ENCODE results near the gene DAW1. TPM values are rescaled to one million over a fixed set of nuclear protein-coding genes. Genes with fewer than 3 reads are reported as not detected.

The DAW1 gene
- total and polyA plus RNA-seq, 2 of the 4 experiments (the other 2 are of a cell fraction) = 0.86 to 1.4 TPM

GRCh38 chr2:227826563-227826962 is 44.9 kb upstream of the DAW1 start:
- Histone ChIP-seq H3K23ac (ENCODE audit: low read depth, low read length) (no peak overlapping the region), H2AK5ac (ENCODE audit: low read depth, low read length) (no peak overlapping the region), H2AK9ac (replicated peaks; ENCODE audit: low read depth, low read length, poor library complexity) (no peak overlapping the region), H4K5ac (ENCODE audit: low read depth, low read length) (no peak overlapping the region), H3K36me3 (ENCODE audit: control insufficient read depth, insufficient read depth, low read length) (no peaks in the 10 kb centered on the region), H2BK5ac (ENCODE audit: low read depth, low read length, poor library complexity, severe bottlenecking) (no peak overlapping the region), H4K8ac (ENCODE audit: low read depth in 2 of 2, low read length in 2 of 2) (no peak overlapping the region), H2AFZ (replicated peaks; ENCODE audit: low read length, poor library complexity) (no peak overlapping the region), H3K9me3 (ENCODE audit: control insufficient read depth, insufficient read depth, low read length) (no peaks in the 10 kb centered on the region), H3K27ac (ENCODE audit: insufficient read depth, low read length) (no peak overlapping the region), H3K4ac (ENCODE audit: low read depth, low read length) (no peak overlapping the region), H3K4me2 (ENCODE audit: low read depth, low read length) (no peak overlapping the region), H3K56ac (ENCODE audit: extremely low read depth, insufficient read depth, low read length) (no peak overlapping the region), H3K9ac (ENCODE audit: low read depth, low read length) (no peak overlapping the region), H4K20me1 (ENCODE audit: insufficient read depth, low read length) (no peaks in the 10 kb centered on the region), H3K4me1 (ENCODE audit: control insufficient read depth, insufficient read depth, low read length) (no peaks in the 10 kb centered on the region), H3K4me3 (ENCODE audit: insufficient read depth, low read depth, low read length) (no peak overlapping the region), H3K79me1 (ENCODE audit: low read depth in 1 of 2, low read length in 2 of 2) (no peaks in the 10 kb centered on the region), H3K9me1 (ENCODE audit: insufficient read depth, low read length) (no peaks in the 10 kb centered on the region; the same call in 1 of the 2 replicates), H2BK120ac (ENCODE audit: low read depth, low read length) (no peak overlapping the region), H2BK20ac (ENCODE audit: low read depth, low read length) (no peak overlapping the region), H3K18ac (ENCODE audit: low read depth, low read length) (no peak overlapping the region), H4K91ac (ENCODE audit: insufficient read depth, low read depth, low read length) (no peak overlapping the region), H3K27me3 (ENCODE audit: control insufficient read depth, insufficient read depth, low read length) (no peaks in the 10 kb centered on the region), H3K14ac (replicated peaks; ENCODE audit: low read depth, low read length) (no peak overlapping the region), H2BK15ac (ENCODE audit: low read depth, low read length) (no peak overlapping the region)
- TF ChIP-seq CHD1 (IDR thresholded peaks at IDR 0.05; ENCODE audit: low read depth, low read length) = no peak
- no peak for TF ChIP-seq BHLHE40 (IDR thresholded peaks at IDR 0.05; ENCODE audit: low read depth, low read length)
- TF ChIP-seq SMC3 (IDR thresholded peaks at IDR 0.05; ENCODE audit: low read depth, low read length) = no peak
- TF ChIP-seq USF2 (IDR thresholded peaks at IDR 0.05; ENCODE audit: low read depth, low read length) = no peak
- TF ChIP-seq CTCF (conservative IDR thresholded peaks at IDR 0.05; ENCODE audit: low read depth, low read length) = no peak
- TF ChIP-seq CEBPB (IDR thresholded peaks at IDR 0.05; ENCODE audit: low read depth, low read length) = no peak
- TF ChIP-seq RCOR1 (IDR thresholded peaks at IDR 0.05; ENCODE audit: insufficient replicate concordance, low read length) = no peak
- TF ChIP-seq RFX5 (IDR thresholded peaks at IDR 0.05; ENCODE audit: low read depth, low read length) = no peak
- TF ChIP-seq FOS (IDR thresholded peaks at IDR 0.05; ENCODE audit: low read depth, low read length) = no peak
- no peak for TF ChIP-seq RAD21 (IDR thresholded peaks at IDR 0.05; ENCODE audit: low read length)
- TF ChIP-seq NFE2L2 (IDR thresholded peaks at IDR 0.05; ENCODE audit: low read depth, low read length) = no peak
- POLR2A ChIA-PET (ENCODE audit: unreplicated experiment) = no interaction called here
- dilution Hi-C loops (cut with HindIII; ENCODE audit: low sequenced_read_pairs, unreplicated experiment) = no loop called here
- DNase-seq (no peak), ATAC-seq (ENCODE audit: low read depth) (no peak)
- 0% methylated on average over 1 of the region's 2 CpGs; no CpG with 5 or more reads in 1 of the 2 experiments for WGBS, 2 experiments (ENCODE audit: extremely low coverage in 2 of 2, insufficient read length in 1 of 2)
- in situ Hi-C loops (cut with MboI; ENCODE audit: low sequenced_read_pairs) = no loop called here
- CTCF ChIA-PET = no interaction called here
- intact Hi-C loops (cut with micrococcal nuclease) = no loop called here
- BruUV-seq (replicated peaks) = no TSS peak

Data from IMR-90 (cell line).